K562 (cell line): Measurements from ENCODE around the gene GNG3. TPM values are rescaled to one million over a fixed set of nuclear protein-coding genes. Genes with fewer than 3 reads are reported as not detected.

Experiments used
- CREB1 ChIP-seq, 2 experiments: sonication (generic) in 1 of 2; formaldehyde crosslinking in 1 of 2; IDR thresholded peaks; 2 replicates each; pipeline versions ENCODE4 v1.6.1 to v1.8.0; 2012 to 2022; ENCODE audit warnings: inconsistent platforms in 1 of 2, mild to moderate bottlenecking in 1 of 2, missing genetic modification reagents in 1 of 2, moderate library complexity in 1 of 2
- ELF1 ChIP-seq: fragments of 200-800 bp; sonication (Bioruptor generic); IDR thresholded peaks from 2 replicates; pipeline ENCODE4 v1.6.1; 2016; ENCODE audit warnings: missing genetic modification characterization, missing compliant biosample characterization
- GATAD2A ChIP-seq: fragments of 450-650 bp; IDR thresholded peaks from 2 replicates; pipeline ENCODE4 v1.6.1; 2017
- HMG20B ChIP-seq: fragments of 250-450 bp; sonication (Bioruptor Pico); IDR thresholded peaks from 2 replicates; pipeline ENCODE4 v1.5.0; 2021; ENCODE audit warnings: mild to moderate bottlenecking
- HNRNPUL1 ChIP-seq: fragments of 200-400 bp; formaldehyde crosslinking; IDR thresholded peaks from 2 replicates; pipeline ENCODE4 v1.6.1; 2017; ENCODE audit warnings: low read length
- KLF16 ChIP-seq: IDR thresholded peaks from 2 replicates; pipeline ENCODE4 v1.6.1; 2016; ENCODE audit warnings: antibody characterized with exemption
- PATZ1 ChIP-seq: fragments of 250-450 bp; sonication (Bioruptor Pico); IDR thresholded peaks from 2 replicates; pipeline ENCODE4 v1.5.0; 2020; ENCODE audit warnings: mild to moderate bottlenecking, borderline replicate concordance
- RCOR1 ChIP-seq, 2 experiments: IDR thresholded peaks; 2 replicates each; pipeline ENCODE4 v1.6.1; 2012; ENCODE audit warnings: low read depth in 2 of 2, low read length in 2 of 2, borderline replicate concordance in 1 of 2, improper control_type of control experiment in 1 of 2
- RFX5 ChIP-seq: IDR thresholded peaks from 2 replicates; pipeline ENCODE4 v1.6.1; 2011; ENCODE audit warnings: low read depth, mild to moderate bottlenecking, improper control_type of control experiment, low read length
- SIN3A ChIP-seq, 2 experiments: fragments of 150-350 bp in 1 of 2; IDR thresholded peaks; 2 replicates each; pipeline ENCODE4 v1.6.1; 2011 to 2016; ENCODE audit warnings: borderline replicate concordance in 2 of 2, low read depth in 2 of 2, low read length in 2 of 2, mild to moderate bottlenecking in 2 of 2, moderate library complexity in 2 of 2; ENCODE audit not compliant: control insufficient read depth in 1 of 2
- SP2 ChIP-seq: IDR thresholded peaks from 2 replicates; pipeline ENCODE4 v1.6.1; 2011; ENCODE audit warnings: mild to moderate bottlenecking, low read depth, low read length, moderate library complexity; ENCODE audit not compliant: poor library complexity, severe bottlenecking; ENCODE audit errors: extremely low read depth
- STAG1 ChIP-seq: sonication (generic); formaldehyde crosslinking; IDR thresholded peaks from 2 replicates; pipeline ENCODE4 v1.5.0; 2020; ENCODE audit warnings: missing genetic modification reagents, borderline replicate concordance
- THRAP3 ChIP-seq: fragments of 450-650 bp; IDR thresholded peaks from 2 replicates; pipeline ENCODE4 v1.6.1; 2016; ENCODE audit warnings: mild to moderate bottlenecking, inconsistent platforms, borderline replicate concordance
- ZBTB26 ChIP-seq: fragments of 450-650 bp; formaldehyde crosslinking; IDR thresholded peaks from 2 replicates; pipeline ENCODE4 v1.4.0; 2022; ENCODE audit warnings: missing genetic modification characterization
- ZNF589 ChIP-seq: fragments of 200-800 bp; sonication (Bioruptor generic); IDR thresholded peaks from 2 replicates; pipeline ENCODE4 v1.6.1; 2016; ENCODE audit warnings: low read depth, missing genetic modification characterization, missing compliant biosample characterization
- ZNF609 ChIP-seq: sonication (generic); formaldehyde crosslinking; IDR thresholded peaks from 2 replicates; pipeline ENCODE4 v1.8.1; 2023; ENCODE audit warnings: missing genetic modification reagents, mild to moderate bottlenecking, borderline replicate concordance
- ZNF717 ChIP-seq: fragments of 250-450 bp; sonication (Bioruptor Pico); IDR thresholded peaks from 2 replicates; pipeline ENCODE4 v1.5.0; 2021
- polyA plus RNA-seq, 8 experiments: library from polyadenylated mRNA; depleted of rRNA in 4 of 8; stranded (reverse) in 5 of 8; unstranded in 3 of 8; fragments of >200 nt; fragmentation: Nextera tagmentation in 2 of 8; fragmentation: Illumina TruSeq in 1 of 8; extraction: Ambion mirVana in 2 of 8; extraction: Trizol in 1 of 8; gene quantifications; 2 replicates each; pipeline versions ENCODE4 v1.2.1 to v1.2.3, GENCODE V29; 2011 to 2014; ENCODE audit warnings: inconsistent platforms in 1 of 8, missing spikeins in 1 of 8
- total RNA-seq, 7 experiments: library from RNA; depleted of rRNA in 6 of 7; stranded (reverse); fragments of >200 nt in 6 of 7; fragmentation: Illumina TruSeq in 2 of 7; extraction: Trizol in 2 of 7; gene quantifications; 2 replicates each; pipeline versions ENCODE4 v1.2.1 to v1.2.3, GENCODE V29; 2011 to 2021; ENCODE audit warnings: low replicate concordance in 1 of 7

Gene GNG3
- total and polyA plus RNA-seq, 9 of the 15 experiments (the other 6 are each of a cell fraction or from before 2014, with no cell fraction given) = 0.07 TPM; not detected in 8

- TF ChIP-seq ZBTB26 (CRISPR knock-in tag) = 0 out of 2 replicates have a peak, but pooled peaks have one; percentile 49
- TF ChIP-seq HNRNPUL1 = no peak
- TF ChIP-seq GATAD2A = peak; percentile 45; the same call in 1 of the 2 replicates
- peak; percentile 71; the same call in 1 of the 2 replicates for TF ChIP-seq PATZ1
- TF ChIP-seq ELF1 = peak; percentile 63; the same call in 1 of the 2 replicates
- TF ChIP-seq THRAP3 = no peak
- 0 out of 2 replicates have a peak, but pooled peaks have one; percentile 44 for TF ChIP-seq ZNF609 (CRISPR knock-in tag)
- peak; percentile 22; the same call in 1 of the 2 replicates for TF ChIP-seq CREB1 (IDR thresholded peaks at IDR 0.05)
- no peak for TF ChIP-seq CREB1 (CRISPR knock-in tag; IDR thresholded peaks at IDR 0.05)
- peak; percentile 83; the same call in 1 of the 2 replicates for TF ChIP-seq ZNF717 (CRISPR knock-in tag)
- TF ChIP-seq RCOR1 (IDR thresholded peaks at IDR 0.05; ENCODE audit: borderline replicate concordance in 1 of 2, low read depth in 2 of 2, low read length in 2 of 2) = peak in 1 of 2 experiments; percentile 25; a peak in 1 of 4 replicates
- TF ChIP-seq KLF16 = 0 out of 2 replicates have a peak, but pooled peaks have one; percentile 9
- peak; percentile 88; the same call in 1 of the 2 replicates for TF ChIP-seq HMG20B (CRISPR knock-in tag)
- TF ChIP-seq STAG1 (CRISPR knock-in tag) = no peak
- TF ChIP-seq ZNF589 = no peak
- TF ChIP-seq SP2 = peak; percentile 36
- TF ChIP-seq SIN3A (IDR thresholded peaks at IDR 0.05; ENCODE audit: borderline replicate concordance in 2 of 2, control insufficient read depth in 1 of 2, low read depth in 2 of 2, low read length in 2 of 2) = peak; percentile 55 to 56; a peak in 1 of 4 replicates
- no peak for TF ChIP-seq RFX5
Observed at GRCh38 chr11:62705880-62706849, 1.3 kb upstream of the GNG3 start (continued).
